GM21423 (cell line): ENCODE results near the gene LACTB.

Experiments used
- ATAC-seq: cut with Tn5 transposase; IDR thresholded peaks from one replicate; pipeline ENCODE4 v1.9.1; 2021; ENCODE audit warnings: mild to moderate bottlenecking, moderate library complexity; ENCODE audit not compliant: unreplicated experiment

LACTB gene, protein sequence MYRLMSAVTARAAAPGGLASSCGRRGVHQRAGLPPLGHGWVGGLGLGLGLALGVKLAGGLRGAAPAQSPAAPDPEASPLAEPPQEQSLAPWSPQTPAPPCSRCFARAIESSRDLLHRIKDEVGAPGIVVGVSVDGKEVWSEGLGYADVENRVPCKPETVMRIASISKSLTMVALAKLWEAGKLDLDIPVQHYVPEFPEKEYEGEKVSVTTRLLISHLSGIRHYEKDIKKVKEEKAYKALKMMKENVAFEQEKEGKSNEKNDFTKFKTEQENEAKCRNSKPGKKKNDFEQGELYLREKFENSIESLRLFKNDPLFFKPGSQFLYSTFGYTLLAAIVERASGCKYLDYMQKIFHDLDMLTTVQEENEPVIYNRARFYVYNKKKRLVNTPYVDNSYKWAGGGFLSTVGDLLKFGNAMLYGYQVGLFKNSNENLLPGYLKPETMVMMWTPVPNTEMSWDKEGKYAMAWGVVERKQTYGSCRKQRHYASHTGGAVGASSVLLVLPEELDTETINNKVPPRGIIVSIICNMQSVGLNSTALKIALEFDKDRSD

DNA sequence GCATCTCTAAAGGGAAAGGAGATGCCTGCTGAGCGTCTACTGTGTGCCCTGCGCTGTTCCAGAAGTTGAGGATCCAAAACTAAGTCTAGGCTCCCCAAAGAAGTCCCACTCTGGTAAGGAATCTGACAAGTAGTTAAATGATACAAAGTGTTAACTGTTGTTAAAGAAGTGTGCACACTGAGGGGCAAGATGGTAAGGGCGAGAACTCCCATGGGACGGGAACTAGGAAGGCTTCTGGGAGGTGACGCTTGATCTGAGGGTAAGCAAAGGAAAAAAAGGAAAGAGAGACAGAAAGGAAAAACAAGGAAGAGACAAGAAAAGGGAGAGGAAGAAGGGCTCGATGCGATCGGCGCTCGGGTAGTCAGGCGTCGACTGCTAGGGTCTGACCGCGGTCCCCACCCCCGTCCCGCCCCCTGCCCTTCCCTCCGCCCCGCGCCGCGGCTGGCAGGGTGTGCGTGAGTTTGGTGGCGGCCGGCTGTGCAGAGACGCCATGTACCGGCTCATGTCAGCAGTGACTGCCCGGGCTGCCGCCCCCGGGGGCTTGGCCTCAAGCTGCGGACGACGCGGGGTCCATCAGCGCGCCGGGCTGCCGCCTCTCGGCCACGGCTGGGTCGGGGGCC, at the start of gene LACTB:
TSS of gene LACTB (plus strand) at position 480 of the 620 bp plus-strand sequence. CDS start at position 491, 11 bp downstream.
- ATAC-seq: peak; percentile 76

DNA sequence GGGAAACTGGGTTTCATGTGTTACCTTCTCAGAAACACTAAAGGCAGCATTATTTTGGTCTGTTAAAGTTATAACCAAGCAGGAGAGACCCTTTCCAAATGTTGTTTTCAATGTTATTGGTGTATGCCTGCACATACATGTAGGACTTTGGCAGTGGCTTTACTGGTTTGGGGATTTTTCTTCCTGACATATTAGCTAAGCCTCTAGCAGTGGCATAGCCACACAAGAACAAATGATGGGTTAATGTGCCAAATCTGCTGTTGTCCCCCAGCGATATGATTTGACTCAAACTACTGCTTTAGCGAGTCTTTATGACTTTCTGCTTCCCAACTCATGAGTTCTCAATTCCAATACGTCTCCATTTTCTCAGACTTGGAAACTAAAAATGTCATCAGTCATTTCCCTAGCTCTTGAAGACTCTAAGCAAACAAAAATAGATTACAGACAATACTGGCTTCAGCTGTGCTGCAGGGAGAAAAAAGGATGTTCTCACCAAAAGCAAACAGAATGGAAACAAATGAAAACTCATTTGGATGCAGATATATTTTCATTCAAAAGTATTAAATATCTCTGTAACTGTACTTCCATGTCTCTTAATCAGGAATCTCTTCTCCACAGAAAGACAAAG, 49.5 kb upstream of the LACTB start:
- no peak for ATAC-seq

DNA sequence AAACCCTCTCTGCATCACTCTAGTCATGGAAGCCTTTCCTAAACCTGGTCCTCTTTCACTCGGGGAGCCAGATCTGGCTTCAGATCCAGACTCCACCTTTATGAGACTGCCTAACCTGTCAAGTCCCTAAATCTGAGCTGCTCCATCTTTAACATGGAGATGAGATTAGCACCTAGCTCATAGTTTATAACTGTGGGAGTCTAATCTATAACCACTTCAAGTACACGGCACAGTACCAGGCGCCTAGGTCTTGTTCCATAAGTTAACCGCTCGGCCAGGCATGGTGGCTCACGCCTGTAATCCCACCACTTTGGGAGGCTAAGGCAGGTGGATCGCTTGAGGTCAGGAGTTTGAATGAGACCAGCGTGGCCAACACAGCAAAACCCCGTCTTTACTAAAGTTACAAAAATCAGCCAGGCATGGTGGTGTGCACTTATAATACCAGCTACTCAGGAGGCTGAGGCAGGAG, 48.8 kb upstream of the LACTB start:
- ATAC-seq: no peak

DNA sequence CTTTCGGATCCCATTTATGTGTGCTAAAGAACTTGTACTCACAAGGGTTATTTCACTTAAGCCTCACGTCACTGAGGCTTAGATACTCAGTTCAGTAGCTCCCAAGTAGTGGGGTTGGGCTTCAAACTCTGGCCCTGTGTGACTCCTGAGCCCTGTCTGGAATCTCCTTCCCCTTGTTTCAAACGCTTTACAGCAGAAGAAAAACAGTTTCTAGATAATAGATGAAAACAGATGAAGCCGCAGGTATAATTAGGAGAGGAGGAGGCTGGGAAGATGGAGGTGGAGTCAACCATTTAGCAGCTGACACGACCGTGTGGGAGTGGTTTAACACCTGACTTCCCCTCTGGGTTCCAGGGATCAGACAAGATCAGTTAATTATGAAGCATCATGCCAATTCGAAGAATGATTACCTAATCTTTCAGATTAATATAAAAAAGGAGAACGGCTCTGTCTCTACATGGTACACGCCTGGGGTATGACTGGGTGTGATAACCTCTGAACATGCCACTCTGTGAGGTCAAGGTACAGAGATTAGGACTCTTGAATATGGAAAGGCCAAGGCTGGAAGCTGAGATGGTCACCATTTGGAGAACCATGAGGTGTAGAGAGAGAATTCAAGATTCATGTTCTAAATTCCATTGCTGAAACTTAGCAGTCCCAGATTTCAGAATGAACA, 48.0 kb upstream of the LACTB start:
- no peak for ATAC-seq

DNA sequence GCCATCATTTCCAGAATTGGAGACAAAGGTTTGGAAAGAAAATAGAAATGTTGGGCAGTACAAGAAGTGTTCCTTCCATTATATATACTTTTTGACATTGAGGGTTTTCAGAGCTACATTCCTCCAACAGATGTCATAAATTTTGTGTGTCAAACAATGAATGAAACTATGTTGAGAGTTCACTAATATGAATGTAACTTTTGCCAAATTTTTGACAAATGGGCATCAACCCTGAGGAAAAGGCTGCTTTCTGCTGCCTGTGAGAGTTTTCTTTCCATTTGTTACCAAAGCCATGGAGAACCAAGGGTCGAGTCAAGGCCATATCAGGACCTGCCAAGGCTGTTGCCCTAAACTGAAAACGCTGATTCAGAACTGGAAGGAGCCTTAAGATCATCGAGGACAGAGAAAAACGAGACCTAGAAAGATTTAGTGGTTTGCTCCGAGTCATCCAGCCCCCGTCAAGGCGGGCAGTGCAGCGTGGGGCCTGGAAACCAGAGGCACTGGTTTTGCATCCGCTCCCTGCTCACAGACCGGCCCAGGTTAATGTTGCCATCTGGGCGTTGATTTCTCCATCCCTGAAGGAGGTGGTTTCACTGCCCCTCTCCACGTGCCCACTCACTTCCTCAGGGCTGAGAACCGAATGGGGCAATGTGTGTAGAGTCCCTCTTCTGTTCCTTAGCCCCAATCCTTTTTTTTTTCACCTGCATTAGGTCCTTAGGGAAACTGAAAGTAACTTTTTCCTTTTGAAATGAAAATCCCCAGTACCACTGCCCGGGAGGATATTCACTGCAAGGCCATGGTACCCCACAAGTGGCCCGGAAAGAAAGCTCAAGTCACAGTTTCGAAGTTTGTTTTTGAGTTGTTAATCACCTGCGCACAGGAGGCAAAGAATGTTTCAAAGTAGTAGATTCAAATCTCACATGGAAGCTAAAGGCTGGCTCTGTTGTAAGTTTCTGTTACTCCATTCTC, 46.4 kb upstream of the LACTB start:
- ATAC-seq: no peak

DNA sequence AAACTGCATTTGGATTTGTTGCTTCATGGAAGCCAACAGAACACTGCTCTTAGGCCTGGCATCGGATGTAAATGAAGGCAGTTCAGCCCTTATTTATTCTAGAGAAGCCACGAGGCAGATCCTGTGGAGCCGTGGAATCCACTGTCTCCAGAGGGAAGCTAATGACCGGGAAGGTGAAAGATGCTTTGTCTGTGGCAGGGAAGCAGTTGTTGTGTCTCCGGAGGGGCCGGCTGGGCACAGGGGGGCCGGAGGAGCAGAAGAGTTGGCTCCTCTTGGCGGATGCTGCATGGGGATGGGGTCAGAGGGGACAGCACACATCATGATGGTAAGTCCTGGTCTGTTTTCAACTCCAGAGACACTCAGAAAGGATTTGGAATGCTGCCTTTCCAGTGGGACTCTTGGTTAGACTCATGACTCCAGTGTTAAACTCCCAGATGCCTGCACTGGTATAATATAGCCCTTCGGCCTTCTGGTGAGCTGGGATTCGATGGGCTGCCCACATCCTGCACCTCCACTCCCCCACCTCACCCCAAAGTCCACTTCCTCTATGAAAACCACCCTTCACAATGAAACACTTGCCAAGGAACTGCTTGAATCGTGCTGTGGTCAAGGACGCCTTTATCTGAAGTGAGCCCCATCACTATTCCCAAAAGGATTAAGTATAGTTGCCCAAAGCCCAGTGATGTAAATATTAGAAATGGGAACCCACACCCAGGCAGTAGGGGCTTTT, 45.5 kb upstream of the LACTB start:
- ATAC-seq: no peak

DNA sequence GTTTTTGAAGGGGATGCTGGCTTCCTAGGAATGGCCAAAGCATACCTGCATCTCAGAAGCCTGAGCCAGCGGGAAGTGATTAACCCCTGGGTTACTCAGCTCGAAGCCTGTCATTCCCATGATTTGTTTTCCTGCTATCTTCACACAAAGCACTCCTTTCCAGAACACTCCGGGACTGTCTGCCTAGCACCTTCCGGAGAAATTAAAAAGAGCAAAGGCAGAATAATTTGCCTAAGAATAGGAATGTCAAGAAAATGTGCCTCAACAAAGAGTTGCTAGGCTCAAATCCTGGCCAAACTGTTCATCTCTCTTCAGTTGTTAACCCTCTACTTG, 45.0 kb upstream of the LACTB start:
- no peak for ATAC-seq

DNA sequence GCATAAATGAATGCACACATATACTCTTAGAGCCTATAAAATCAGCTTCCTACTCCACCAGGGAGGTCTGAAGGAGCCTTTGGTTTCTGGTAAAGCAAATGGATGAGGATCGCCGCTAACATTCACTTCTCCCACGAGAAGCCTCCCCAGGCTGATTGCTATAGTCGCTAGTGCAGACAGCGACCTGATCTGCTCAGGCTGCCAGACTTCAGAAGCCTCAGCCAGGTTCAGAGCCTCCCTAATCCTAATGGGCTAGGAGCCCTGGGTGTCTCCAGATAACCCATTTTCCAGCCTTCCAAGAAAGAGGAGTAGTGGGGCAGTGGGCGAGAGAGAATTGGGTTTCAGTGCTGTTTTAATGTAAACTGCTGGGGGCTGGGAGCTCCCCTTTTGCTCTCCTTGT, 43.7 kb upstream of the LACTB start:
- ATAC-seq: no peak

DNA sequence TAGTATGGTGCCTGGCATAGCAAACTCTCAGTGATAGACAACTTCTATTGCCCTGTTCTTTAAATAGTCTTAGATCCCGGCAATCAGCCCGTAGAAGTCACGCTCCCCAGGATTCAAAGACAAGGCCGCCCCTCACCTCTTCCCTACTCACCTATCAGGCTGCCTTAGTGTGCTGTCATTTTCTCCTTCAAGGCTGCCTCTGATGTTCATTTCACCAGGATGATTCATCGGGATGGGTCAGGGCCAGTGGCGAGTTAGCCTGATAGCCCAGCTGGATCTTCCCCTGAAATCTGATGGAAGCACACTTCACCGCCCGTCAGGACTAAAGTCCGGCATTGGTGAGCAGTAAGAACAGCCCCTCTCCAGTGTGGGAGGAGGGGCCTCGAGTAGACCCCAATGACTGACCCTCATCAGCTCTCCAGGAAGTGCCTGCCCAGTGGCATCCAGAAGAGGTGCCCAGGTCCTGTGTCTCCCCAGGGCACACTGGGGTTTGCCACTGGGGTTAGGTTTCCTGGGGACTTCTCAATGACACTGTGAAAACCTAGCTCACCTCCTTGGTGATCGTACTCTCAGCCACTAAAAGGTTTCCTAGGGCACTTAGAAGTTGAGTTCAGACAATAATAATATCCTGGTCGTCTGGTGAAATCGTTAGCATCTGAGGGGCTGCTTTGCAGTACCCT, 41.6 kb upstream of the LACTB start:
- ATAC-seq: no peak

DNA sequence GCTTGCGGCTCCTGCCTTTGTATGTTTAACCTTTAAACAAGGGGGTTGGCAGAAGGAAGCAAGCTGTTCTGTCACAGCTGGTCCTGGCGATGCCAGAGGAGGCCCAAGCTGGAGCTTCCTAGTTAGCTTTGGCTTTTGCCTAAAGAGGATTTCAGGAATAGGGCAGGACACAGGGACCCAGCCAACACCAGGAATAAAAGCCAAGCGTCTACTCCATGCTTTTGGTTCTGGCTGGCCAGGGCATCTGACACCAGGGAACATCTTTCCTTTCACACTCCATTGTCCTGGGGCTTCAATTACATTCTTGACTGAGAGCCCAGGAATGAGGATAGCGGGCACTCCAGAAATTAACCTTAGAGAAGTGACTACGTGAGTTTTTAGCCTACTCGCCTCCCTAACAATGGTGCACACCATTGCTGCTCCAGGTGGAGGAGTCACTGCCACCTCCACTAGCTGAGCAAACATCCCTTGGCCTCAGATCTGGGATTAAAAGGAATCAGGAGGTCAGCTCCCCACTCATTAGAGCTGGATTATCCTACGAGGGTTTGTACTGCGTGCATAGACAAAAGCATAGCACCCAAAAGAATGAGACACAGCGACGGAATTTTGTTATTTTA, 40.9 kb upstream of the LACTB start:
- no peak for ATAC-seq

DNA sequence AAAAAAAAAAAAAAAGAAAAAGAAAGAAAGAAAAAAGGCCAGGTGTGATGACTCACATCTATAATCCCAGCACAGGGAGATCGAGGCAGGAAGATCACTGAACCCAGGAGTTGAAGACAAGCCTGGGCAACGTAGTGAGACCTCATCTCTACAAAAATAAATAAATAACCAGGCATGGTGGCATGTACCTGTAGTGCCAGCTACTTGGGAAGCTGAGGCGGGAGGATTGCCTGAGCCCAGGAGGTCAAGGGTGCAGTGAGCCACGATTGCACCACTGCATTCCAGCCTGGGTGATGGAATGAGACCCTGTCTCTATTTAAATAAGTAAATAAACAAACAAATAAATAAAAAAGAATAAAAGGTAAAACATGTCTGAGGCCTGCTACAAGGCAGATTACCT, 39.3 kb upstream of the LACTB start:
- ATAC-seq: no peak

DNA sequence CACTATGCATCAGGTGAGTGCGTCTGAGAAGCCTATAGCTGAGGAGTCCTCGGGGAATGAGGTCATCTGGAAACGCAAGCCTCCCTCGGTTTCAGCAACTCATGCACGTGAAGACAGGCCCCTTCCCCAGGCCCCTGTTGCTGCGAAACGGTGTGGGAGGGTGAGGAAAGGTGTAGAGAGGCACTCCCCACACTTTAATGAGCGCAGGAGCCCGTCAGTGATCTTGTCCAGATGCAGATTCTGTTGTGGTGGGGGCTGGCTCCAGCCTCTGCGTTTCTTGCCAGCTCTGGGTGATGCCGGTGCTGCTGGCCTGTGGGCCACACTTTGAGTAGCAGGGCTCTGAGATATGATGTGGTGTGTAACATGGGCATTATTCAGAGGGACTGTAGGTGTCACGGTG, 38.6 kb upstream of the LACTB start:
- ATAC-seq: no peak

DNA sequence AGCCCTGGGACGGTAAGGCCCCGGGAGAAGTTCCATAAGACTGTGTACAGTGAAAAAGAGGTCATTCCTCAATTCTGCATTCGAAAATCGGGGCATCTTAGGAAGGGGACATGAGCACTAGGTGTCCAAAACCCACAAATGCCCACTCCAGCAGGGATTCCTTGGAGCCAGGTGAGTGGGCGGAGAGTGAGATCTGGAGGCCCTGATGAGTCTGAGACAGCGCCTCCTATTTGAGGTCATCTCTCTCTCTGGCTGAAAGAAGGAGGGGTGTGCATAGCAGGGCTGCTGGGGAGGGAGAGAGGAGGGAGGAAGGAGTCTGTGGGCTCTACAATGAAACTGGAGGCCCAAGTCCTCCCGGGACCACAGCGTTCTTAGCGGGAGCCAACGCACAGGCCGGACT, 38.1 kb upstream of the LACTB start:
- ATAC-seq: no peak

DNA sequence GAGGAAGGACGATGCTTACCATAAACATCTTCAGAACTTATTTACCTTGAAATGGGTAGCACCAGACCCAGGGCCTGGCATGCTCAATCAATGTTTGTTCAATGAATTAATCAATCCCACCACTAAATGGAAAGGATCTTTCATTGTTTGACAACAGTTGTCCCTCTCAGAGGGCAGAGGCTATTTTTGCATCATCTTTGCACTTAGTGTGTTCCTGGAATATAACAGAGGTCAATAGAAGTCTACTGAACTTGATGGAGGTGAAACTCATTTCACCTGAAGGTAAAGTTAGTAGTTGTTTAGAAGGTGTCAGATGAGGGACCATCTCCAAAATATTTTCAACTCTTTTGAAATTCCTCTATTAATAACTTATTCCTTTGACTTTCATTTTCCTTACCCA, 36.9 kb upstream of the LACTB start:
- no peak for ATAC-seq

DNA sequence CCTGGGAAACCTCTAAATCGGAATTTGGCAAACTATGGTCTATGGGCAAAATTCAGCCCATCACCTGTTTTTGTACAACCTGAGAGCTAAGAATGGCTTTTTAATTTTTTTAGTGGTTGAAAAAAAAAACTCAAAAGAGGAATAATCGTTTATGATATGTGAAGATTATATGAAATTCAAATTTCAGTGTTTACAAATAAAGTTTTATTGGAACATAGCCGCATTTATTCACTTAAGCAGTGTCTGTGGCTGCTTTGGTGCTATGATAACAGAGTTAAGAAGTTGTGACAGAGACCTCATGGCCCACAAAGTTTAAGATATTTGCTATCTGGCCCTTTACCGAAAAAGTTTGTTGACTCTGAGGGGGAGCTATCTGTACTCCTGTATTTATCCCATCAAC, 36.4 kb upstream of the LACTB start:
- no peak for ATAC-seq

DNA sequence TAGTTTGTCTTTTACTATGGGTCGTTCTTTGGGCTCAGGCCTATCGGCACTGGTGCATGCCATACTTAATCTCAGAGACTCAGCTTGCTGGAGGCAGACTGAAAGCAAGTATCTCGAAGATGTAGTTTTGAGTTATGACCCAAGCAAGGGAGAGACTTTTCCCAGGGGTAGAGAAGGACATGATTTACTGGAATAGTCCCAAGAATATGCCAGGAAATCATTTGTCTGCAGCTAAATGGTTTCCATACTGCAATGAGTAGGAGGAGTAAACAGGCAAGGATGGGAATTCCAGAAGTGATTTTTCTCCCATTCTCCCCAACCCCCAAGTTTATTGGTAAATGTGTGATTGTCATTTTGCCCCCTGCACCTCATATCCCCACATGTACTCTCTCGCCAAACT, 35.4 kb upstream of the LACTB start:
- no peak for ATAC-seq

DNA sequence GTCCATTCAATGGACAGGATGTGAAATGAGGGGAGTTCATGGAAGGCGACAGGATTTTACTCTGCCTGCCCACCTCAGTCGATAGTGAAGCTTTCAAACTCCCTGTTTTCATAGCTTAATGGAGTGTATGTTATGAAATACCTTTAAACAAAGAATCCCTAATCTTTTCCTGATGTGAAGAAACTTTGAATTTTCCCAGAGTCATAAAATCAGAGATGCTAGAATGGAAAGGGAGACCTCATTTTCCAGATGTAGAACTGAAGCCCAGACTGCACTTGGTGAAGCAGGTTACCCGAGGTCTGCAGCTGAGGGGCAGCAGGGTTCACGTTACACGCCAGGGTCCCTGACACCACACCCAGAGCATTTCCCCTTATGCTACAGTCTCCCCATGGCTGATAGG, 34.7 kb upstream of the LACTB start:
- no peak for ATAC-seq

DNA sequence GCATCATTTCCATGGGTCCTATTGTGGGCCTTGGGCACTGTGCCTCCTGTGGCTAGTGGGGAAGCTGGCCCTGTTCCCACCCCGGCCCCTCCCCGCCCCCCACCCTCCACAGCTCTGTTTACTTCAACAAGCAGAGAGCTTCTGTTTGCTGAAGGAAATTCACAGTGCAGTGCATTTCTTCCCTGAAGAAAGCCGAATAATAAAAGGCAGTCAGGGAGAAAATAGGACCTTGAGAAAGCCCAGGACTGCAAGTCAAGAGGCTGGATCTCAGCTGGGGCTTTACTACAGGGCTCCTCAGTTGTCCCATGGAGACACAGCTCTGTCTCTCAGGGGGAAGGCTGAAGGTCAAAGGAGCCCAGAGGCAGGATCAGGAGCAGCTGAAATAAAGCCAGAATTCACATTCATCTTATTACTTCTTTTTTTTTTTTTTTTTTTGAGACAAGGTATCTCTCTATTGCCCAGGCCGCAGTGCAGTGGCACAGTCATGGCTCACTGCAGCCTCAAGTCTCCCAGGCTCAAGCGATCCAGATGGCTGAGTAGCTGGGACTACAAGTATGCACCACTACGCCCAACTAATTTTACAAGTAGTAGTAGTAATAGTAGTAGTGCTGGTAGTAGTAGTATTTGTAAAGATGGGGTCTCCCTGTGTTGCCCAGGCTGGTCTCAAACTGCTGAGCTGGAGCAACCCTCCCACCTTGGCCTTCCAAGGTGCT, 33.0 kb upstream of the LACTB start:
- ATAC-seq: no peak
